Lower leg skin (tissue), 4 donors: ENCODE results near the gene SH3GLB1. TPM values are rescaled to one million over a fixed set of nuclear protein-coding genes. Genes with fewer than 3 reads are reported as not detected.

Experiments used
- DNase-seq, 2 donors: peaks; one replicate each; pipeline ENCODE4 v3.0.0-alpha.2; 2019; ENCODE audit warnings: low spot score in 2 of 2
- H3K4me3 ChIP-seq: fragments of 200-600 bp; sonication (generic); 2 replicates; pipeline ENCODE4 v1.5.1; 2017; ENCODE audit warnings: mild to moderate bottlenecking, low read depth; ENCODE audit not compliant: poor library complexity, severe bottlenecking
- CTCF ChIP-seq, 3 donors: fragments of 450-650 bp; IDR thresholded peaks; one replicate each; pipeline ENCODE4 v1.5.1; 2016; ENCODE audit warnings: antibody characterized with exemption in 3 of 3, mild to moderate bottlenecking in 3 of 3, moderate library complexity in 2 of 3
- POLR2A ChIP-seq, 2 donors: fragments of 450-650 bp; IDR thresholded peaks; one replicate each; pipeline ENCODE4 v1.6.1; 2016 to 2017; ENCODE audit warnings: antibody characterized with exemption in 2 of 2, mild to moderate bottlenecking in 1 of 2, moderate library complexity in 1 of 2
- WGBS, 2 donors: methylation state at CpG; one replicate each; pipeline ENCODE4 v1.1.5; 2018; 5-methylcytosine and 5-hydroxymethylcytosine counted together
- intact Hi-C: fragments of 100-400 bp; cut with DNase I; formaldehyde crosslinking; loops from one replicate; pipeline ENCODE4 v1.15.0; 2023; ENCODE audit warnings: low total_unique reads
- total RNA-seq, 4 donors: library from RNA; depleted of rRNA; stranded (reverse); fragments of >200 nt; gene quantifications; one replicate each; pipeline ENCODE4 v1.1.0, GENCODE V29; 2016

The SH3GLB1 gene
- total RNA-seq, 4 donors from 2014 or later, result 37.1 to 58.1 (median 42.3) TPM

- DNase-seq, result peak; percentile 49 to 87
- WGBS, 2 donors, result 52 to 53% methylated on average over 14 of the region's 14 CpGs
Measured at GRCh38 chr1:86757272-86757984, 53.1 kb downstream of the SH3GLB1 start.

GRCh38 chr1:86758570-86758969, 54.2 kb downstream of the SH3GLB1 start:
- WGBS, 2 donors, result 85 to 97% methylated on average over 3 of the region's 3 CpGs

More at GRCh38 chr1:86757272-86757984, 53.1 kb downstream of the SH3GLB1 start:
- intact Hi-C loops, result no loop called here
- no peak for TF ChIP-seq POLR2A (IDR thresholded peaks at IDR 0.05)
- no peak for TF ChIP-seq CTCF (IDR thresholded peaks at IDR 0.05)
- no peak overlapping the region for H3K4me3 ChIP-seq

GRCh38 chr1:86760199-86760598, 55.8 kb downstream of the SH3GLB1 start:
- intact Hi-C loops, result no loop called here
- no peak for TF ChIP-seq CTCF (IDR thresholded peaks at IDR 0.05)
- no peak for TF ChIP-seq POLR2A (IDR thresholded peaks at IDR 0.05)
- H3K4me3 ChIP-seq, result no peak overlapping the region
- DNase-seq, result no peak
- 81 to 82% methylated on average over 1 of the region's 1 CpG for WGBS, 2 donors

More at GRCh38 chr1:86758570-86758969, 54.2 kb downstream of the SH3GLB1 start:
- no peak overlapping the region for H3K4me3 ChIP-seq
- TF ChIP-seq POLR2A (IDR thresholded peaks at IDR 0.05), result no peak
- TF ChIP-seq CTCF (IDR thresholded peaks at IDR 0.05), result no peak
- intact Hi-C loops, result no loop called here
- no peak for DNase-seq

- no peak for DNase-seq
- WGBS, 2 donors, result 87 to 88% methylated on average over 7 of the region's 7 CpGs
- H3K4me3 ChIP-seq, result no peak overlapping the region
- intact Hi-C loops, result no loop called here
- no peak for TF ChIP-seq POLR2A (IDR thresholded peaks at IDR 0.05)
- no peak for TF ChIP-seq CTCF (IDR thresholded peaks at IDR 0.05)
Measured at GRCh38 chr1:86762336-86762735, 58.0 kb downstream of the SH3GLB1 start.

GRCh38 chr1:86764523-86764922, 60.1 kb downstream of the SH3GLB1 start:
- no peak for DNase-seq
- intact Hi-C loops, result no loop called here
- no peak overlapping the region for H3K4me3 ChIP-seq
- 90 to 97% methylated on average over 1 of the region's 1 CpG for WGBS, 2 donors
- TF ChIP-seq POLR2A (IDR thresholded peaks at IDR 0.05), result no peak
- TF ChIP-seq CTCF (IDR thresholded peaks at IDR 0.05), result no peak

GRCh38 chr1:86765073-86765472, 60.7 kb downstream of the SH3GLB1 start:
- no peak overlapping the region for H3K4me3 ChIP-seq
- TF ChIP-seq POLR2A (IDR thresholded peaks at IDR 0.05) (no peak), CTCF (IDR thresholded peaks at IDR 0.05) (no peak)
- 41 to 55% methylated on average over 2 of the region's 2 CpGs for WGBS, 2 donors
- no peak for DNase-seq
- intact Hi-C loops, result no loop called here
